AG04449 (cell line): ENCODE measurements around the gene RPN2.

ENCODE experiments used
- CTCF ChIA-PET: fragments of 350-600 bp; formaldehyde crosslinking; extraction: SDS; loops from one replicate; lab custom pipeline; 2021; ENCODE audit warnings: antibody characterized with exemption; lab: Yijun Ruan, JAX
- POLR2A ChIA-PET: fragments of 400-600, 350-600 bp; formaldehyde crosslinking; extraction: SDS; loops from one replicate; lab custom pipeline; 2020; ENCODE audit warnings: antibody characterized with exemption, inconsistent platforms; lab: Yijun Ruan, JAX
- DNase-seq: peaks from one replicate; pipeline ENCODE4 v3.0.0-alpha.2; 2010; ENCODE audit warnings: low read depth, low spot score
- H3K4me3 ChIP-seq: 2 replicates; pipeline ENCODE4 v1.5.1; 2011; ENCODE audit warnings: low read depth, mild to moderate bottlenecking, control low read depth, low read length
- TF ChIP-seq, protein P1 (sequence below): IDR thresholded peaks from one replicate; pipeline ENCODE4 v1.5.1; 2011; ENCODE audit warnings: mild to moderate bottlenecking, moderate library complexity, low read length, control low read depth, inconsistent platforms; ENCODE audit not compliant: insufficient read depth; ENCODE audit errors: missing control alignments

RPN2 gene

DNA sequence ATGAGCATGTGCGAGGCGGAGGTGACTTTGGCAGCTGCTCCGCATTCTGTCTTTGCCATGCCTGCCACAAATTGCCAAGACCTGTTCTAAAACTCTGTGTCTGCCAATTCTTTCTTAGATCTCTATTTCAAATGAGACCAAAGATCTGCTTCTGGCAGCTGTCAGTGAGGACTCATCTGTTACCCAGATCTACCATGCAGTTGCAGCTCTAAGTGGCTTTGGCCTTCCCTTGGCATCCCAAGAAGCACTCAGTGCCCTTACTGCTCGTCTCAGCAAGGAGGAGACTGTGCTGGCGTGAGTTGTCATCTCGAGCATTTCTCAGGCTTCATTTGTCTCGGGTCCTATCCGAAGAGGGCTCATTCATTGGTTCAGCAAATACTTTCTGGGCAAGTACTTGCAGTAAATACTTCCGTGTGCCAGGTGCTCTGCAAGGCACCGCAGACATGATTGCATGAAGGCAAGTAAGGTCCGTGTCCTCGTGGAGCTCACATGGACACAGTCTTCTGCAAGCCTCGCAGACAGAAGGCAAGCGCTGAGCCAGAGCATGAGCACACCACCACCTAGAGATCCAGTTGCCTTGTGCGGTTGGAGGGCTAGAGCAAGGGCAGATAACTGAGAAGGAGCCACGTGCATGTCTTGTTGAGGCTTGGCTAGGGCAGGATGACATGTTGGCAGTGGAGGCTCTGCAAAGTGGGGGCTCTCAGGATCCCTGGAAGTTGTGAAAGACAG is 20.0 kb downstream of the RPN2 start:
- ChIA-PET CTCF (interaction anchor here (2.9 to 13.5 kb wide), 3 partner anchors 8 to 332 kb away, joined by 10 to 227 read pairs (median 102); partner anchors contain the start of gene BLCAP), POLR2A (no interaction called here)
- DNase-seq = no peak
- TF ChIP-seq, protein P1, sequence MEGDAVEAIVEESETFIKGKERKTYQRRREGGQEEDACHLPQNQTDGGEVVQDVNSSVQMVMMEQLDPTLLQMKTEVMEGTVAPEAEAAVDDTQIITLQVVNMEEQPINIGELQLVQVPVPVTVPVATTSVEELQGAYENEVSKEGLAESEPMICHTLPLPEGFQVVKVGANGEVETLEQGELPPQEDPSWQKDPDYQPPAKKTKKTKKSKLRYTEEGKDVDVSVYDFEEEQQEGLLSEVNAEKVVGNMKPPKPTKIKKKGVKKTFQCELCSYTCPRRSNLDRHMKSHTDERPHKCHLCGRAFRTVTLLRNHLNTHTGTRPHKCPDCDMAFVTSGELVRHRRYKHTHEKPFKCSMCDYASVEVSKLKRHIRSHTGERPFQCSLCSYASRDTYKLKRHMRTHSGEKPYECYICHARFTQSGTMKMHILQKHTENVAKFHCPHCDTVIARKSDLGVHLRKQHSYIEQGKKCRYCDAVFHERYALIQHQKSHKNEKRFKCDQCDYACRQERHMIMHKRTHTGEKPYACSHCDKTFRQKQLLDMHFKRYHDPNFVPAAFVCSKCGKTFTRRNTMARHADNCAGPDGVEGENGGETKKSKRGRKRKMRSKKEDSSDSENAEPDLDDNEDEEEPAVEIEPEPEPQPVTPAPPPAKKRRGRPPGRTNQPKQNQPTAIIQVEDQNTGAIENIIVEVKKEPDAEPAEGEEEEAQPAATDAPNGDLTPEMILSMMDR = no peak
- H3K4me3 ChIP-seq = no peak overlapping the region

DNA sequence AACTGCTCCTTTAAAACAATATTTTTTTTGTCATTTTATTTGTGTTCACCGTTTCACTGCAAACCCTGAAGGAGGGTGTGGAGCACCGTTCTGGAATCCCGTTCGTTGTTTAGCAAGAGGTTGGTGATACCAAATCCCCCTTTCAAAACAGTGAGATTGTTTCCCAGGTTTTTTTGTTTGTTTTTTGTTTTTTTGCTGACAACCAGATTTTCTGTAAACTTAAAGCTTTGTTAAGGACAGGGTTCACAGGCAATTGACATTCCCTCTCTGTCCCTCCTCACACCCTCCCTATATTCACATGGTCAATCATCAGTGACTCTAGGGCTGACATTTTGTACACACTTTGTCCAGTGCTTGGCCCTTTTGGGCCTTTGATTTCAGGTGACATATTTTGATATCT is 21.2 kb downstream of the RPN2 start:
- DNase-seq = no peak
- TF ChIP-seq, protein P1 = no peak
- ChIA-PET CTCF (interaction anchor here (1.4 to 13.5 kb wide), 4 partner anchors 9 to 331 kb away, joined by 3 to 227 read pairs (median 52); partner anchors contain the start of gene BLCAP), POLR2A (no interaction called here)
- H3K4me3 ChIP-seq = no peak overlapping the region

- CTCF ChIA-PET = interaction anchor here (0.8 to 13.5 kb wide), 9 partner anchors 10 to 340 kb away, joined by 3 to 227 read pairs (median 3); partner anchors contain the start of genes BLCAP, MROH8 and RPN2
- no peak for DNase-seq
- no peak overlapping the region for H3K4me3 ChIP-seq
- TF ChIP-seq, protein P1 = no peak
- POLR2A ChIA-PET = no interaction called here
These were observed 22.0 kb downstream of the RPN2 start for GRCh38 chr20:37200926-37201826.

DNA sequence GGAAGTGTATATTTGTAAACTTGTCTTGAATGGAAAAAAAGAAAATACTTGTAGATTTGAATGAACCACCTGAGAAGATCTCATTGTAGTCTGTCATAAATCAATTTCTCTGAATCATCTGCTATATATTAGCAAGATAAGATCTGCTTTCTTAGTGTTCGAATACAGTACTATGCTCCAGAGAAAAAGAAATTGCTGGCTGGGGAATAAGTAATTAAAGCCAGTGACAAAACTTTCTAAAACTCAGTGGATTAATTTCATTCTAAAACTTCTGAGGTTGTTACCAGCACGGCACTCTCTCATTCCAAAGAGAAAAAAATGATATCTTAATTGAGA is 22.7 kb downstream of the RPN2 start:
- peak overlapping the region; percentile 47 for H3K4me3 ChIP-seq
- POLR2A ChIA-PET = no interaction called here
- TF ChIP-seq, protein P1 = no peak
- DNase-seq = no peak
- CTCF ChIA-PET = interaction anchor here (0.8 to 13.5 kb wide), 9 partner anchors 11 to 340 kb away, joined by 3 to 227 read pairs (median 3); partner anchors contain the start of genes BLCAP, MROH8 and RPN2

DNA sequence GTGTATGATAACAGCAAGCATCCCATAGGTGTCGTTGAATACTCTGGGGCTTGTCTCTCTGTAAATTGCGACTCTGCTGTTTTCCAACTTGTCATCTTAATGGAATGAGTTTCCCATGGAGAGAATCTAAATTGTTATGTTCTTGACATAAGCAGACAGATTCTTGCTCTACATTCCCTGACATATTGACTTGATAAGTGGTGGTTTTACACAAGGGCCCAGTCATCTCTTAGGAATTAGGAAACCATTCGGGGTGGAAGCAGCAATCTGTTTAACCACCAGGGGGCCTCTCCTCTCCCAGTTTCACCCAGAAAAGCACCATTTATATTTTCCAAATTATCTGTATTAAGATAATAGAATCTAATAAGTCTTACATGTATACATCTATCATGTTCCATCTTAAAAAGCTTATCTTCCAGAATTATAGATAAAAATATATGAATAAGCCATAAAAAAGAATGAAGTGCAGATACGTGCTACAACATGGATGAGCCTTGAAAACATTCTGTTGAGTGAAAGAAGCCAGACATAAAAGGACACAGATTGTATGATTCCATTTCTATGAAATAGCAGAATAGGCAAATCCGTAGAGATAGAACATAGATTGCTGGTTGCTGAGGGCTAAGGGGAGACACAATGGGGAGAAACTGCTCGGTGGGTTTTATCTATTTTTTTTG is 23.3 kb downstream of the RPN2 start:
- ChIA-PET POLR2A (no interaction called here), CTCF (interaction anchor here (0.6 to 13.5 kb wide), 29 partner anchors 9 to 1270 kb away, joined by 3 to 227 read pairs (median 4); partner anchors contain the start of genes BLCAP, MANBAL and RALGAPB)
- TF ChIP-seq, protein P1 = peak; percentile 70
- peak; percentile 96 for DNase-seq
- H3K4me3 ChIP-seq = peak overlapping the region; percentile 47
